22Rv1 (cell line): Measurements from ENCODE around the gene GRIK4.

Experiments
- H3K27ac ChIP-seq: fragments of 450-650 bp; 2 replicates; pipeline ENCODE4 v1.5.1; 2017
- CTCF ChIP-seq: fragments of 450-650 bp; IDR thresholded peaks from 2 replicates; pipeline ENCODE4 v1.5.1; 2017; ENCODE audit warnings: mild to moderate bottlenecking
- ZFX ChIP-seq: fragments of 450-650 bp; IDR thresholded peaks from 2 replicates; pipeline ENCODE4 v1.6.1; 2017; ENCODE audit warnings: antibody characterized with exemption, borderline replicate concordance

The GRIK4 gene

DNA sequence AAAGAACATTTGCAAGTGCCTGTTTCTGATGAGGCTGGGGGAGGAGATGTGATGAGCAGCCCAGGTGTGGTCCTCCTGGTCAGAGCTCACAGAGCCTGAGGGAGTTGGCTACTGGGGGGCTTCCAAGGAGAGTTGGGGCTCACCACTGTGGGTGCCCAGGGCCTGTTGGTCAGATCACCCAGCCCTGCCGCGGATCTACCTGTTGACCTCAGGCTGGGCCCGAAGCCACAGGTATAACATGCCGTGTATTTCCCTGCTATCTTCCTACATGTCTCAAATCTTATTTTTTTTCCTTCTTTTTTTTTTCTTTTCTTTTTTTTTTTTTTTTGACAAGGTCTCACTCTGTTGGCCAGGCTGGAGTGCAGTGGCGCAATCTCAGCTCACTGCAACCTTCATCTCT is 312.7 kb downstream of the GRIK4 start:
- no peak overlapping the region for H3K27ac ChIP-seq
- TF ChIP-seq ZFX (no peak), CTCF (no peak)

DNA sequence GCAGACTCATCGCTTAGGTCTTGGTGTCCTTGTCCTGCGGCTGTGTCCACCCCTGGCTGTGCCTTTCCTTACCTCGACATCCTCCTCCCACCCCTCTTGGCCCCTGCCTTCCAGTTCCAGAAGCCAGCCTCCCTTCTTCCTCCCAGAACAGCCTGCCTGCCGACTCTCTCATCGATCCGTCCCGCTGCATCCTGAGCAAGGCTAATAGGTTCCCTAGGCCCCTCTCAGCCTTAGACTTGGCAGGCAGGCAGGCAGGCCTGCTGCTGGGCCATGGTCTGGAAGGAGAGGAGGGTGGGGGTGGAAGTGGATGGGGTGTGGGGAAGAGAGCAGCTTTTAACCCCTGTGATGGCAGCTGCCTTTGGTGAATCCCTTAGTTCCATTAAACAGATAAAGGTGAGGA is 315.6 kb downstream of the GRIK4 start:
- TF ChIP-seq ZFX (no peak), CTCF (no peak)

GRCh38 chr11:120827820-120828219 is 316.3 kb downstream of the GRIK4 start:
- H3K27ac ChIP-seq, result no peak overlapping the region
- TF ChIP-seq ZFX (no peak), CTCF (no peak)

More for the DNA sequence above, 315.6 kb downstream of the GRIK4 start:
- H3K27ac ChIP-seq, result no peak overlapping the region

DNA sequence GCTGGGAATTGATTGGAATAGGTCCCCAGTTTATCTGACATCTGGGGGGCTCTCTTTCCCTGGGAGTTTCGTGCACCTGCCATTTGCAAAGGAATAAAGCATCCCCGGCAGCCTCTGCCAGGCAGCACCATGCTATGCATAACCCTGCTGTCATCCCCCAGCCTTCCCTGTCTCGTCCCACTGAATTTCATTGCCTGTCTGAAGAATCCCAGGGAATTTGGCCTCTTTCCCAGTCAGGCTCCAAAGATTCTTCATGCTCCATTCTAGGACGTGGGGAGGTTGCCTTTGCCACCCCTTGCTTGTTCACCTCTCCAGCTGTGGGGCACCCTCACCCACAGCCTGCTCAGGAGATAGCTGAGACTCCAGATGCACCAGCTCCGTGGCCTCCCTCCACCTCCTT is 317.3 kb downstream of the GRIK4 start:
- TF ChIP-seq ZFX (no peak), CTCF (no peak)
- H3K27ac ChIP-seq, result no peak overlapping the region

DNA sequence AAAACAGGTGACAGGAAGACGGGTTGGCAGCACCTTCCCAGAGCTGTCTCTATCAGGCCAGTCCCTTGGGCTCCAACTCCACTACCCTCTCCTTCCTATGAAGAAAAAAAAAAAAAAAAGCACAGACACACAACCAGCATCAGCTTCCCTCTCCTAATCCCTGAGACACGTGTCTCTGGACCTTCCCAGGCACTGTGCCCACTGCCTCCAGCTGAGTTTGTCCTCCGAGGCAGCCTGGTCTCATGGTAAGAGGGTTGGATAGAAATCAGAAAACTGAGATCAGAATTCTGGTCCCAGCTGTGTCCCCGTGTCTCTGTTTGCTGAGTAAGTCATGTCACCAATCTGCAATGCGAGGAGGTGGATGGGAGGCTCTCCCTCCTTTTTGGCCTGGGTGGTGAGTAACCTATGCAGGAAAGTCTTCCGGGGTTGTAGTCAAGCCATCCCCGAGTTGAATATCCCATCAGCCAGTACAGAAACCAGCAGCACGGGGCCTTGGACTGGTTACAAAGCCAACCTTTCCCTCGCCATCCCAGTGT is 318.6 kb downstream of the GRIK4 start:
- no peak overlapping the region for H3K27ac ChIP-seq
- TF ChIP-seq CTCF (no peak), ZFX (no peak)

DNA sequence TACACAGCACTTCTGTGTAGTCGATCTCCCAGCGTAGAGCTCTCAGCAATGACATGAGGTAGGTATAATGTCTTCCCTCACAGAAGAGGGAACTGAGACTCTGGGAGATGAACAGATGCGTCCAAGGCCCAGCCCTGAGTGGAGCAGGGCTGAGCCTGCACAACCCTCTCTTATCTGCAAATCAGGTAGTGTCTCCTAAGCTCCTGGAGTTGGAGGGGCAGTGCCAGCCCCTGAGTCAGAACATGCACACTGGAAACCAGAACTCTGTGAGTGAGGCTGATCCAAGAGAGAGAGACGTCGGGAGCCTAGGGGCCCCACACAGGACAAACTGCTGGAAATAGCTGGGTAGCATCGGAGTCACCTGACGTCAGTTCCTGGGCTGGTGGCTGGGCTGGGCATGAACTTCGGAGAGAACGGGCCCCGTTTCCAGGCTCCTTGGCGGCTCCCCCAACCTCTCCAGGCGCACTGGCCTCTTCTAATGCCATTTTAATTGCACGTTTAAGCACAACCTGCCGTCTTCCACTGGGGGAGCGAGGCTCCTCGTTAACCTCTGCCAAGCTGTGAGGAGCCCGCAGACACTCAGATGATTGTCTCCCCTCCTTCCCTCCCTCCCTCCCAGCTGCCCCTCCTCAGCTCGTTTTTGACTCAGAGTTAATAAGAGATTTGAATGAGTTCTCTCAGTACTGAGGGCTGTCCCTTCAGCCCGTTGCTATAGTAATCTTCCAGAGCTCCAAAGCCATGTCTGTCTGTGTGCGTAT is 321.1 kb downstream of the GRIK4 start:
- TF ChIP-seq ZFX (no peak), CTCF (no peak)

GRCh38 chr11:120834686-120835210 is 323.2 kb downstream of the GRIK4 start:
- TF ChIP-seq CTCF, result no peak
- no peak for TF ChIP-seq ZFX

More for the DNA sequence above, 321.1 kb downstream of the GRIK4 start:
- no peak overlapping the region for H3K27ac ChIP-seq

More at GRCh38 chr11:120834686-120835210, 323.2 kb downstream of the GRIK4 start:
- no peak overlapping the region for H3K27ac ChIP-seq
